DMS153 (cell line): ENCODE measurements around the gene RNF212B.

Source experiments
- DNase-seq: peaks from one replicate; lab custom pipeline; 2025; lab: John Stamatoyannopoulos, UW

RNF212B gene

GRCh38 chr14:23321572-23322547 is 84.1 kb downstream of the RNF212B start:
- DNase-seq = no peak
